T47D (cell line): Measurements from ENCODE around the gene ATP11A.
"Not testable (repeated sequence)": the region's sequence is repeated elsewhere in the genome, so short reads cannot be mapped to it uniquely, and the experiment has no call there.

Source experiments
- DNase-seq, 2 experiments: peaks; one replicate each; pipeline versions ENCODE4 v3.0.0 to v3.0.0-alpha.2; 2011 to 2012; ENCODE audit warnings: low read depth in 1 of 2, low spot score in 1 of 2
- JUND ChIP-seq: IDR thresholded peaks from 2 replicates; pipeline ENCODE4 v1.6.1; 2012; ENCODE audit warnings: low read depth
- in situ Hi-C: cut with HindIII; loops from 2 replicates; pipeline ENCODE4 v1.10.0; 2016; ENCODE audit warnings: low sequenced_read_pairs, low pct_unique_long_range_greater_than_20kb

Gene ATP11A

GRCh38 chr13:112877539-112877938 is 187.7 kb downstream of the ATP11A start:
- in situ Hi-C loops = no loop called here

GRCh38 chr13:112877976-112878955 is 188.4 kb downstream of the ATP11A start:
- DNase-seq = no peak
- TF ChIP-seq JUND = no peak
- in situ Hi-C loops = no loop called here

More at GRCh38 chr13:112877539-112877938, 187.7 kb downstream of the ATP11A start:
- no peak for TF ChIP-seq JUND
- no peak for DNase-seq

- no peak for DNase-seq
- in situ Hi-C loops = no loop called here
- no peak for TF ChIP-seq JUND
Measured at GRCh38 chr13:112879283-112879833, 189.5 kb downstream of the ATP11A start.

GRCh38 chr13:112880221-112880641 is 190.4 kb downstream of the ATP11A start:
- in situ Hi-C loops = no loop called here
- no peak for DNase-seq
- no peak for TF ChIP-seq JUND

- no peak for DNase-seq
- no peak for TF ChIP-seq JUND
- in situ Hi-C loops = no loop called here
Measured at GRCh38 chr13:112880976-112881540, 191.2 kb downstream of the ATP11A start.

GRCh38 chr13:112881656-112882554 is 192.1 kb downstream of the ATP11A start:
- TF ChIP-seq JUND = no peak
- no peak for DNase-seq
- in situ Hi-C loops = no loop called here

- DNase-seq = no peak
- in situ Hi-C loops = no loop called here
- TF ChIP-seq JUND = no peak
Measured at GRCh38 chr13:112882555-112883024, 192.8 kb downstream of the ATP11A start.

- no peak for DNase-seq
- in situ Hi-C loops = no loop called here
- TF ChIP-seq JUND = no peak
Measured at GRCh38 chr13:112883241-112883945, 193.6 kb downstream of the ATP11A start.

GRCh38 chr13:112884700-112885099 is 194.9 kb downstream of the ATP11A start:
- in situ Hi-C loops, DNase-seq: not testable (repeated sequence)

- DNase-seq = no peak
- no peak for TF ChIP-seq JUND
- in situ Hi-C loops = no loop called here
Measured at GRCh38 chr13:112885242-112885781, 195.5 kb downstream of the ATP11A start.

- no peak for TF ChIP-seq JUND
- DNase-seq = peak; percentile 93 to 94
- in situ Hi-C loops = no loop called here
Measured at GRCh38 chr13:112885782-112886268, 196.0 kb downstream of the ATP11A start.
